ENCODE data around the gene SARDH.

Gene SARDH

GRCh38 chr9:133741716-133742115 lies 3.6 kb upstream of the SARDH start:
- Histone ChIP-seq H3K9me2 (replicated peaks; ENCODE audit: insufficient read depth, low read length) (no peaks in the 10 kb centered on the region), H3K36me3 (replicated peaks; ENCODE audit: insufficient read depth, low read length) (no peaks in the 10 kb centered on the region), H3K9ac (ENCODE audit: low read length) (no peak overlapping the region), H4K20me1 (ENCODE audit: insufficient read depth, low read length) (no peaks in the 10 kb centered on the region), H3K4me2 (ENCODE audit: low read depth, low read length) (no peak overlapping the region), H3K27ac (ENCODE audit: low read length) (no peak overlapping the region), H3K4me3 (ENCODE audit: low read length) (no peak overlapping the region), H3K79me2 (ENCODE audit: low read length) (no peaks in the 10 kb centered on the region), H3F3A (ENCODE audit: insufficient read depth, low read length) (no peaks in the 10 kb centered on the region), H2AFZ (ENCODE audit: low read length) (no peak overlapping the region), H3K27me3 (replicated peaks; ENCODE audit: insufficient read depth, low read length) (peaks cover 87% of the 10 kb centered on the region), H3K4me1 (ENCODE audit: low read length) (no peaks in the 10 kb centered on the region), H3K9me3 (replicated peaks; ENCODE audit: insufficient read depth, low read length) (no peaks in the 10 kb centered on the region)
- TF ChIP-seq EZH2 (optimal IDR thresholded peaks at IDR 0.05; ENCODE audit: low read depth, low read length): no peak
- DNase-seq: no peak

- DNase-seq: no peak
- Histone ChIP-seq H2AFZ (ENCODE audit: low read length) (no peak overlapping the region), H3K4me2 (ENCODE audit: low read depth, low read length) (no peak overlapping the region), H3F3A (ENCODE audit: insufficient read depth, low read length) (no peaks in the 10 kb centered on the region), H3K9ac (ENCODE audit: low read length) (no peak overlapping the region), H3K27ac (ENCODE audit: low read length) (no peak overlapping the region), H3K4me3 (ENCODE audit: low read length) (no peak overlapping the region), H3K4me1 (ENCODE audit: low read length) (no peaks in the 10 kb centered on the region), H4K20me1 (ENCODE audit: insufficient read depth, low read length) (no peaks in the 10 kb centered on the region), H3K27me3 (replicated peaks; ENCODE audit: insufficient read depth, low read length) (peaks cover 85% of the 10 kb centered on the region), H3K79me2 (ENCODE audit: low read length) (no peaks in the 10 kb centered on the region), H3K36me3 (replicated peaks; ENCODE audit: insufficient read depth, low read length) (no peaks in the 10 kb centered on the region), H3K9me3 (replicated peaks; ENCODE audit: insufficient read depth, low read length) (no peaks in the 10 kb centered on the region), H3K9me2 (replicated peaks; ENCODE audit: insufficient read depth, low read length) (no peaks in the 10 kb centered on the region)
- TF ChIP-seq CTCF (IDR thresholded peaks at IDR 0.05; ENCODE audit: low read length) (no peak), EZH2 (optimal IDR thresholded peaks at IDR 0.05; ENCODE audit: low read depth, low read length) (no peak), EZH2phosphoT487 (IDR thresholded peaks at IDR 0.05; ENCODE audit: low read length) (no peak)
Observed at GRCh38 chr9:133740911-133741310, 2.8 kb upstream of the SARDH start.

DNA sequence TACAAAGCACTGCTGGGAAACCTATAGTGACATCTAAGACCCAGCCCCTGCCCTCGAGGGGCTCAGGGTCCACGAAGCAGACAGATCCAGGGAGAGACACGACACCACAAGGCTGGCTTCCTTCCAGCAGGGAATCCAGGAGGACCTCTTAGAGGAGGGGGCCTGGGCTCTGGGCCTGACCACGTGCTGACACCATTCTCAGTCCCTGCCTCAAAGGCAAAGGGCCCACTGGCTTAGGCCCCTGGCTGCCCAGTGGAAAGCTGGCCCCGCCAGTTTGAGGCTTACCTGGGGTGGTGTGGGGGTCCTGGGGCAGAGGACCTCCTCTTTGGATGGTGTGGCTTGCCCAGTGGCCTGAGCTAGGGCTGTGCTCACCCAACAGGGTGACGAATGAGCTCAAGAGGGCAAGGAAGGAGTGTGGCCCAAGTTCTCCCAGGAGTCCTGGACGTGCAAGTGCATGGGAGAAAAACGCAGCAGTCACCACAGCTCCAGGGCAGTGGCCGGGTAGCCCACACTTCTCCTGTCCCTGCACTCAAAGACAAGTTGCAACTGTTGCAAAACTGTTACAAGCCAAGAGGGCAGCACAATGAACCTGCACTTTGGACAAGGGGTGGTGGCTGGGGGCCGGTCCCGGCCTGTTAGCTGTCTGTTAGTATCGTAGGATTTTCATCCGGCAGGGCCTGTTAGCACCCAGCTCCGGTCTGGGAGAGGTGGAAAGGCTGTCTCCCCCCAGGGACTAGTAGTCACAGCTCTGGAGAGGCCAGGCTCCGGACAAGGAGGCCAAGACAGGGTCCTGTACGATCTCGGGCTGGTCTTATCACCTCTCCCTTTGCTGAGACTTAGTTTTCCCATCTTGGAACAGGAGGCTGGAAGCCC lies 1.5 kb upstream of the SARDH start:
- Histone ChIP-seq H2AFZ (ENCODE audit: low read length) (no peak overlapping the region), H3K27me3 (replicated peaks; ENCODE audit: insufficient read depth, low read length) (peaks cover 92% of the 10 kb centered on the region), H3K4me2 (ENCODE audit: low read depth, low read length) (no peak overlapping the region), H3K9me3 (replicated peaks; ENCODE audit: insufficient read depth, low read length) (no peaks in the 10 kb centered on the region), H3K4me3 (ENCODE audit: low read length) (no peak overlapping the region), H3K36me3 (replicated peaks; ENCODE audit: insufficient read depth, low read length) (no peaks in the 10 kb centered on the region), H3K9ac (ENCODE audit: low read length) (no peak overlapping the region), H3K27ac (ENCODE audit: low read length) (no peak overlapping the region), H3F3A (ENCODE audit: insufficient read depth, low read length) (no peaks in the 10 kb centered on the region), H4K20me1 (ENCODE audit: insufficient read depth, low read length) (no peaks in the 10 kb centered on the region), H3K4me1 (ENCODE audit: low read length) (no peaks in the 10 kb centered on the region), H3K79me2 (ENCODE audit: low read length) (no peaks in the 10 kb centered on the region), H3K9me2 (replicated peaks; ENCODE audit: insufficient read depth, low read length) (no peaks in the 10 kb centered on the region)
- TF ChIP-seq EZH2 (optimal IDR thresholded peaks at IDR 0.05; ENCODE audit: low read depth, low read length) (no peak), CTCF (IDR thresholded peaks at IDR 0.05; ENCODE audit: low read length) (no peak), EZH2phosphoT487 (IDR thresholded peaks at IDR 0.05; ENCODE audit: low read length) (no peak)
- DNase-seq: no peak
